HepG2 (cell line): Measurements from ENCODE around the gene TP53TG5. TPM values are rescaled to one million over a fixed set of nuclear protein-coding genes. Genes with fewer than 3 reads are reported as not detected.

ENCODE experiments used
- ATM ChIP-seq: fragments of 450-650 bp; IDR thresholded peaks from 2 replicates; pipeline ENCODE4 v1.7.1; 2017; ENCODE audit warnings: mild to moderate bottlenecking, borderline replicate concordance
- EED ChIP-seq: sonication (generic); formaldehyde crosslinking; IDR thresholded peaks from 2 replicates; pipeline ENCODE4 v1.5.0; 2020; ENCODE audit warnings: mild to moderate bottlenecking, missing genetic modification reagents
- FIP1L1 ChIP-seq: fragments of 200-400 bp; formaldehyde crosslinking; IDR thresholded peaks from 2 replicates; pipeline ENCODE4 v1.6.1; 2018; ENCODE audit warnings: low read depth, mild to moderate bottlenecking, low read length, moderate library complexity, borderline replicate concordance; ENCODE audit not compliant: insufficient read depth
- HNRNPL ChIP-seq: fragments of 200-400 bp; formaldehyde crosslinking; IDR thresholded peaks from 2 replicates; pipeline ENCODE4 v1.6.1; 2017; ENCODE audit warnings: mild to moderate bottlenecking, low read depth, low read length
- IRX3 ChIP-seq: sonication (generic); formaldehyde crosslinking; IDR thresholded peaks from 2 replicates; pipeline ENCODE4 v1.8.1; 2023; ENCODE audit warnings: mild to moderate bottlenecking, low read depth, missing genetic modification reagents, borderline replicate concordance
- KAT2B ChIP-seq: fragments of 150-350 bp; IDR thresholded peaks from 2 replicates; pipeline ENCODE4 v1.6.1; 2014; ENCODE audit warnings: low read depth, low read length, borderline replicate concordance
- KDM5B ChIP-seq: sonication (generic); formaldehyde crosslinking; IDR thresholded peaks from 2 replicates; pipeline ENCODE4 v1.4.0; 2020; ENCODE audit warnings: missing genetic modification reagents, mild to moderate bottlenecking, borderline replicate concordance
- MAF1 ChIP-seq: sonication (generic); formaldehyde crosslinking; IDR thresholded peaks from 2 replicates; pipeline ENCODE4 v1.5.0; 2020; ENCODE audit warnings: missing genetic modification reagents, borderline replicate concordance
- MTA1 ChIP-seq: sonication (generic); formaldehyde crosslinking; IDR thresholded peaks from 2 replicates; pipeline ENCODE4 v1.4.0; 2020; ENCODE audit warnings: missing genetic modification reagents, mild to moderate bottlenecking, borderline replicate concordance
- POGZ ChIP-seq: sonication (generic); formaldehyde crosslinking; IDR thresholded peaks from 2 replicates; pipeline ENCODE4 v1.4.0; 2020; ENCODE audit warnings: mild to moderate bottlenecking, missing genetic modification reagents
- RELA ChIP-seq: sonication (generic); formaldehyde crosslinking; IDR thresholded peaks from 2 replicates; pipeline ENCODE4 v1.4.0; 2020; ENCODE audit warnings: missing genetic modification reagents
- SAFB2 ChIP-seq: sonication (generic); formaldehyde crosslinking; IDR thresholded peaks from 2 replicates; pipeline ENCODE4 v1.5.1; 2020; ENCODE audit warnings: missing genetic modification reagents, low read depth, mild to moderate bottlenecking, borderline replicate concordance
- SMAD9 ChIP-seq: sonication (generic); formaldehyde crosslinking; IDR thresholded peaks from 2 replicates; pipeline ENCODE4 v1.5.1; 2020; ENCODE audit warnings: mild to moderate bottlenecking, missing genetic modification reagents
- TARDBP ChIP-seq: sonication (generic); formaldehyde crosslinking; IDR thresholded peaks from 2 replicates; pipeline ENCODE4 v1.8.0; 2022; ENCODE audit warnings: mild to moderate bottlenecking, missing genetic modification reagents
- ZNF101 ChIP-seq: sonication (generic); formaldehyde crosslinking; IDR thresholded peaks from 2 replicates; pipeline ENCODE4 v1.4.0; 2020; ENCODE audit warnings: mild to moderate bottlenecking, low read depth, missing genetic modification reagents, borderline replicate concordance
- ZNF17 ChIP-seq: sonication (generic); formaldehyde crosslinking; IDR thresholded peaks from 2 replicates; pipeline ENCODE4 v1.5.0; 2020; ENCODE audit warnings: mild to moderate bottlenecking, missing genetic modification reagents
- ZNF3 ChIP-seq: IDR thresholded peaks from 2 replicates; pipeline ENCODE4 v1.7.0; 2017; ENCODE audit warnings: inconsistent platforms
- ZNF468 ChIP-seq: sonication (generic); formaldehyde crosslinking; IDR thresholded peaks from 2 replicates; pipeline ENCODE4 v1.8.0; 2022; ENCODE audit warnings: mild to moderate bottlenecking, moderate library complexity, missing genetic modification reagents
- ZNF556 ChIP-seq: sonication (generic); formaldehyde crosslinking; IDR thresholded peaks from 2 replicates; pipeline ENCODE4 v1.4.0; 2020; ENCODE audit warnings: mild to moderate bottlenecking, missing genetic modification reagents, borderline replicate concordance
- ZNF558 ChIP-seq: sonication (generic); formaldehyde crosslinking; IDR thresholded peaks from 2 replicates; pipeline ENCODE4 v1.9.0; 2022; ENCODE audit warnings: mild to moderate bottlenecking, missing genetic modification reagents, borderline replicate concordance
- ZNF678 ChIP-seq: sonication (generic); formaldehyde crosslinking; IDR thresholded peaks from 2 replicates; pipeline ENCODE4 v1.4.0; 2020; ENCODE audit warnings: mild to moderate bottlenecking, missing genetic modification reagents
- ZNF724P ChIP-seq: sonication (generic); formaldehyde crosslinking; IDR thresholded peaks from 2 replicates; pipeline ENCODE4 v1.8.0; 2022; ENCODE audit warnings: missing genetic modification reagents, borderline replicate concordance
- ZSCAN12 ChIP-seq: sonication (generic); formaldehyde crosslinking; IDR thresholded peaks from 2 replicates; pipeline ENCODE4 v1.9.0; 2021; ENCODE audit warnings: mild to moderate bottlenecking, missing genetic modification reagents
- polyA plus RNA-seq, 8 experiments: library from polyadenylated mRNA; depleted of rRNA in 3 of 8; stranded (reverse) in 7 of 8; unstranded in 1 of 8; fragments of >200 nt; fragmentation: Illumina TruSeq in 4 of 8; extraction: Trizol in 4 of 8; gene quantifications; 2 replicates each; pipeline versions ENCODE4 v1.2.1 to v1.2.3, GENCODE V29; 2011 to 2016; ENCODE audit warnings: low read depth in 4 of 8, missing spikeins in 1 of 8, mixed read lengths in 1 of 8; ENCODE audit not compliant: insufficient read depth in 1 of 8
- total RNA-seq, 5 experiments: library from RNA; depleted of rRNA; stranded (reverse); fragments of >200 nt; fragmentation: Illumina TruSeq; extraction: Trizol; gene quantifications; 2 replicates each; pipeline ENCODE4 v1.2.3, GENCODE V29; 2016; ENCODE audit warnings: low read depth in 1 of 5
- TF ChIP-seq, protein P1 (sequence below): sonication (generic); formaldehyde crosslinking; IDR thresholded peaks from 2 replicates; pipeline ENCODE4 v1.5.0; 2020; ENCODE audit warnings: missing genetic modification reagents
- TF ChIP-seq, protein P2 (sequence below): sonication (generic); formaldehyde crosslinking; IDR thresholded peaks from 2 replicates; pipeline ENCODE4 v1.5.0; 2020; ENCODE audit warnings: missing genetic modification reagents
- TF ChIP-seq, protein P3 (sequence below): sonication (generic); formaldehyde crosslinking; IDR thresholded peaks from 2 replicates; pipeline ENCODE4 v1.4.0; 2020; ENCODE audit warnings: mild to moderate bottlenecking, missing genetic modification reagents
- TF ChIP-seq, protein P4 (sequence below): sonication (generic); IDR thresholded peaks from 2 replicates; pipeline ENCODE4 v1.6.1; 2016; ENCODE audit warnings: low read depth, borderline replicate concordance

TP53TG5 gene
- total and polyA plus RNA-seq, 2 of the 13 experiments (the other 11 are each of a cell fraction or from before 2014, with no cell fraction given), result 0.11 TPM; not detected in 1

DNA sequence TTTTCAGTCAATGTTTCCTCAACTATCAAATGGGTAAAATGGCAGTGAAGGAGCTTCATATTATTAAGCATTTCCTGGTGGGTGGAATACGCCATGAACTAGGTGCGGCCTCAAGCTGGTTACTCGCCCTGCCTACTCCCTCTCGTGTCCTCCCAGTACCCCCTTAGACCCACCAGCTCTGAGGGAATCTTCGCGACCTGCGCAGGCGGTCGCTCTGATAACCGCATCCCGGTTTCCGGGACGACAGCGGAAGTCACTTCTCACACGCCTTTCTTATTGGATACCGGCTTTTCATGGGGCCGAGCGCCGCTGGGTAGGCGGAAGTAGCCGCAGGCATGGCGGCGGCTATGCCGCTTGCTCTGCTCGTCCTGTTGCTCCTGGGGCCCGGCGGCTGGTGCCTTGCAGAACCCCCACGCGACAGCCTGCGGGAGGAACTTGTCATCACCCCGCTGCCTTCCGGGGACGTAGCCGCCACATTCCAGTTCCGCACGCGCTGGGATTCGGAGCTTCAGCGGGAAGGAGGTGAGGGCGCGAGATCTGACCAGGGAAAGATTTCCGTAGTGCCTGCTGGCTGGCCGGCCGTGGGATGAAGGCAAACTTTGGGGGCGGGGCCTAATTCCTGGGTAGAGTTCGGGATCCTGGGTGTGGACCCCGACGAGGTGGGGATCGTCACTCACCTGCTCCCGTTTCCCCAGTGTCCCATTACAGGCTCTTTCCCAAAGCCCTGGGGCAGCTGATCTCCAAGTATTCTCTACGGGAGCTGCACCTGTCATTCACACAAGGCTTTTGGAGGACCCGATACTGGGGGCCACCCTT lies 37.9 kb upstream of the TP53TG5 start, which contains the start of gene PIGT (continued):
- TF ChIP-seq, protein P1, sequence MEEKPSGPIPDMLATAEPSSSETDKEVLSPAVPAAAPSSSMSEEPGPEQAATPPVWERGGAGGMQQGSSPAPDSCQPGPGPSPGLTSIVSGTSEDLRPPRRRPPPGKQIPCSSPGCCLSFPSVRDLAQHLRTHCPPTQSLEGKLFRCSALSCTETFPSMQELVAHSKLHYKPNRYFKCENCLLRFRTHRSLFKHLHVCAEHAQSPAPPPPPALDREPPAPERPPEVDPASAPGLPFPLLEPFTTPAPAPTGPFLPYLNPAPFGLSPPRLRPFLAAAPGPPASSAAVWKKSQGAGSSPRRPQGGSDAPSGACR, result peak; percentile 95
- TF ChIP-seq ZNF556 (CRISPR knock-in tag) (peak; percentile 83; the same call in 1 of the 2 replicates), SAFB2 (peak; percentile 78; the same call in 1 of the 2 replicates), ZNF678 (CRISPR knock-in tag) (peak; percentile 81; the same call in 1 of the 2 replicates), ZNF3 (CRISPR knock-in tag) (no peak), MAF1 (CRISPR knock-in tag) (peak; percentile 94; the same call in 1 of the 2 replicates), POGZ (CRISPR knock-in tag) (peak; percentile 84), ATM (no peak), HNRNPL (peak; percentile 76), ZNF17 (CRISPR knock-in tag) (no peak), SMAD9 (CRISPR knock-in tag) (no peak), ZNF101 (0 out of 2 replicates have a peak, but pooled peaks have one; percentile 28), RELA (CRISPR knock-in tag) (peak; percentile 50; the same call in 1 of the 2 replicates), TARDBP (CRISPR knock-in tag) (peak; percentile 94), ZNF468 (CRISPR knock-in tag) (peak; percentile 90; the same call in 1 of the 2 replicates), KDM5B (CRISPR knock-in tag) (peak; percentile 97), ZNF558 (0 out of 2 replicates have a peak, but pooled peaks have one; percentile 64), MTA1 (peak; percentile 39; the same call in 1 of the 2 replicates), ZSCAN12 (CRISPR knock-in tag) (no peak), IRX3 (peak; percentile 56), EED (CRISPR knock-in tag) (peak; percentile 98), KAT2B (no peak), ZNF724P (CRISPR knock-in tag) (peak; percentile 81), FIP1L1 (peak; percentile 79; the same call in 1 of the 2 replicates)
- TF ChIP-seq, protein P2, sequence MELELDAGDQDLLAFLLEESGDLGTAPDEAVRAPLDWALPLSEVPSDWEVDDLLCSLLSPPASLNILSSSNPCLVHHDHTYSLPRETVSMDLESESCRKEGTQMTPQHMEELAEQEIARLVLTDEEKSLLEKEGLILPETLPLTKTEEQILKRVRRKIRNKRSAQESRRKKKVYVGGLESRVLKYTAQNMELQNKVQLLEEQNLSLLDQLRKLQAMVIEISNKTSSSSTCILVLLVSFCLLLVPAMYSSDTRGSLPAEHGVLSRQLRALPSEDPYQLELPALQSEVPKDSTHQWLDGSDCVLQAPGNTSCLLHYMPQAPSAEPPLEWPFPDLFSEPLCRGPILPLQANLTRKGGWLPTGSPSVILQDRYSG (CRISPR knock-in tag), result peak; percentile 72; the same call in 1 of the 2 replicates
- TF ChIP-seq, protein P3, sequence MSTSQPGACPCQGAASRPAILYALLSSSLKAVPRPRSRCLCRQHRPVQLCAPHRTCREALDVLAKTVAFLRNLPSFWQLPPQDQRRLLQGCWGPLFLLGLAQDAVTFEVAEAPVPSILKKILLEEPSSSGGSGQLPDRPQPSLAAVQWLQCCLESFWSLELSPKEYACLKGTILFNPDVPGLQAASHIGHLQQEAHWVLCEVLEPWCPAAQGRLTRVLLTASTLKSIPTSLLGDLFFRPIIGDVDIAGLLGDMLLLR (CRISPR knock-in tag), result peak; percentile 95
- TF ChIP-seq, protein P4, sequence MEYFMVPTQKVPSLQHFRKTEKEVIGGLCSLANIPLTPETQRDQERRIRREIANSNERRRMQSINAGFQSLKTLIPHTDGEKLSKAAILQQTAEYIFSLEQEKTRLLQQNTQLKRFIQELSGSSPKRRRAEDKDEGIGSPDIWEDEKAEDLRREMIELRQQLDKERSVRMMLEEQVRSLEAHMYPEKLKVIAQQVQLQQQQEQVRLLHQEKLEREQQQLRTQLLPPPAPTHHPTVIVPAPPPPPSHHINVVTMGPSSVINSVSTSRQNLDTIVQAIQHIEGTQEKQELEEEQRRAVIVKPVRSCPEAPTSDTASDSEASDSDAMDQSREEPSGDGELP, result peak; percentile 31; the same call in 1 of the 2 replicates
